Measurements from ENCODE around the gene SLCO4A1. TPM values are rescaled to one million over a fixed set of nuclear protein-coding genes. Genes with fewer than 3 reads are reported as not detected.

SLCO4A1 gene
- polyA plus RNA-seq, 1 experiment = 0.09 TPM

GRCh38 chr20:62596486-62596885, 45.8 kb upstream of the SLCO4A1 start:
- DNase-seq (ENCODE audit: low read depth, low spot score) = no peak
- no peak overlapping the region for H3K4me3 ChIP-seq (ENCODE audit: low read depth, low read length)
- peaks cover 25% of the 10 kb centered on the region for H3K27me3 ChIP-seq (ENCODE audit: control insufficient read depth, insufficient read depth, low read length)
- no peak overlapping the region for H3K27ac ChIP-seq (ENCODE audit: low read depth, low read length)
- ChIA-PET POLR2A (no interaction called here), CTCF (no interaction called here)
- TF ChIP-seq CTCF (IDR thresholded peaks at IDR 0.05; ENCODE audit: low read depth, low read length) = no peak
- H3K9me3 ChIP-seq (ENCODE audit: control insufficient read depth, insufficient read depth, low read length) = peaks cover 3% of the 10 kb centered on the region; the same call in 1 of the 2 replicates

- no peak overlapping the region for H3K4me3 ChIP-seq (ENCODE audit: low read depth, low read length)
- H3K27me3 ChIP-seq (ENCODE audit: control insufficient read depth, insufficient read depth, low read length) = peaks cover 26% of the 10 kb centered on the region
- TF ChIP-seq CTCF (IDR thresholded peaks at IDR 0.05; ENCODE audit: low read depth, low read length) = no peak
- ChIA-PET POLR2A (no interaction called here), CTCF (no interaction called here)
- no peak overlapping the region for H3K27ac ChIP-seq (ENCODE audit: low read depth, low read length)
- DNase-seq (ENCODE audit: low read depth, low spot score) = no peak
- peaks cover 3% of the 10 kb centered on the region; the same call in 1 of the 2 replicates for H3K9me3 ChIP-seq (ENCODE audit: control insufficient read depth, insufficient read depth, low read length)
Observed at GRCh38 chr20:62596921-62597320, 45.4 kb upstream of the SLCO4A1 start.

- peaks cover 26% of the 10 kb centered on the region for H3K27me3 ChIP-seq (ENCODE audit: control insufficient read depth, insufficient read depth, low read length)
- no peak overlapping the region for H3K27ac ChIP-seq (ENCODE audit: low read depth, low read length)
- no peak overlapping the region for H3K4me3 ChIP-seq (ENCODE audit: low read depth, low read length)
- DNase-seq (ENCODE audit: low read depth, low spot score) = no peak
- no peak for TF ChIP-seq CTCF (IDR thresholded peaks at IDR 0.05; ENCODE audit: low read depth, low read length)
- ChIA-PET CTCF (no interaction called here), POLR2A (no interaction called here)
- H3K9me3 ChIP-seq (ENCODE audit: control insufficient read depth, insufficient read depth, low read length) = peaks cover 3% of the 10 kb centered on the region; the same call in 1 of the 2 replicates
Observed at GRCh38 chr20:62597416-62598115, 44.7 kb upstream of the SLCO4A1 start.

- H3K9me3 ChIP-seq (ENCODE audit: control insufficient read depth, insufficient read depth, low read length) = peaks cover 3% of the 10 kb centered on the region; the same call in 1 of the 2 replicates
- H3K4me3 ChIP-seq (ENCODE audit: low read depth, low read length) = no peak overlapping the region
- H3K27me3 ChIP-seq (ENCODE audit: control insufficient read depth, insufficient read depth, low read length) = peaks cover 33% of the 10 kb centered on the region
- H3K27ac ChIP-seq (ENCODE audit: low read depth, low read length) = no peak overlapping the region
- no peak for TF ChIP-seq CTCF (IDR thresholded peaks at IDR 0.05; ENCODE audit: low read depth, low read length)
- ChIA-PET CTCF (no interaction called here), POLR2A (no interaction called here)
- DNase-seq (ENCODE audit: low read depth, low spot score) = no peak
Observed at GRCh38 chr20:62598761-62599194, 43.5 kb upstream of the SLCO4A1 start.

- peaks cover 33% of the 10 kb centered on the region for H3K27me3 ChIP-seq (ENCODE audit: control insufficient read depth, insufficient read depth, low read length)
- POLR2A ChIA-PET = no interaction called here
Observed at GRCh38 chr20:62599216-62600110, 42.8 kb upstream of the SLCO4A1 start.

More at GRCh38 chr20:62599216-62600110, 42.8 kb upstream of the SLCO4A1 start:
- peaks cover 3% of the 10 kb centered on the region; the same call in 1 of the 2 replicates for H3K9me3 ChIP-seq (ENCODE audit: control insufficient read depth, insufficient read depth, low read length)
- no peak overlapping the region for H3K27ac ChIP-seq (ENCODE audit: low read depth, low read length)
- DNase-seq (ENCODE audit: low read depth, low spot score) = no peak
- CTCF ChIA-PET = no interaction called here
- no peak overlapping the region for H3K4me3 ChIP-seq (ENCODE audit: low read depth, low read length)
- TF ChIP-seq CTCF (IDR thresholded peaks at IDR 0.05; ENCODE audit: low read depth, low read length) = no peak

Measured in AG04450 (cell line).